H1 (cell line): Measurements from ENCODE around the gene TRAPPC12. TPM values are rescaled to one million over a fixed set of nuclear protein-coding genes. Genes with fewer than 3 reads are reported as not detected.

Experiments
- CEBPB ChIP-seq: IDR thresholded peaks from 2 replicates; pipeline ENCODE4 v1.6.1; 2012; ENCODE audit warnings: low read depth, low read length
- KDM5A ChIP-seq: fragments of 200-600 bp; IDR thresholded peaks from 2 replicates; pipeline ENCODE4 v1.7.1; 2012; ENCODE audit warnings: mild to moderate bottlenecking, low read length, inconsistent platforms, mixed read lengths
- POU5F1 ChIP-seq: IDR thresholded peaks from 2 replicates; pipeline ENCODE4 v1.6.1; 2011; ENCODE audit warnings: low read depth, mild to moderate bottlenecking, low read length, moderate library complexity
- RBBP5 ChIP-seq: IDR thresholded peaks from 2 replicates; pipeline ENCODE4 v1.7.1; 2012; ENCODE audit warnings: low read depth, mild to moderate bottlenecking, inconsistent platforms, low read length, moderate library complexity, borderline replicate concordance
- polyA plus RNA-seq, 7 experiments: library from polyadenylated mRNA; depleted of rRNA in 3 of 7; stranded (reverse) in 5 of 7; unstranded in 2 of 7; fragments of >200 nt in 5 of 7; fragments of 200-250 nt in 2 of 7; gene quantifications; 1 replicate in 5 of 7; 2 replicates in 1 of 7; 4 replicates in 1 of 7; pipeline versions ENCODE4 v1.2.1 to v1.2.3, GENCODE V29; 2011 to 2013; ENCODE audit warnings: missing spikeins in 2 of 7, mixed read lengths in 2 of 7
- total RNA-seq: library from RNA; stranded (reverse); fragmentation: NEBNext Ultra II Directional; extraction: Animal tissue kit (Norgen Biotek cat#: 25700); gene quantifications from 2 replicates; pipeline ENCODE4 v1.2.1, GENCODE V29; 2021
- TF ChIP-seq, protein P1 (sequence below): IDR thresholded peaks from 2 replicates; pipeline ENCODE4 v1.6.1; 2011; ENCODE audit warnings: low read depth, mild to moderate bottlenecking, low read length; ENCODE audit not compliant: insufficient read depth

The TRAPPC12 gene
- total and polyA plus RNA-seq, 2 of the 8 experiments (the other 6 are each of a cell fraction or from before 2014, with no cell fraction given), result 35.0 to 67.3 TPM

DNA sequence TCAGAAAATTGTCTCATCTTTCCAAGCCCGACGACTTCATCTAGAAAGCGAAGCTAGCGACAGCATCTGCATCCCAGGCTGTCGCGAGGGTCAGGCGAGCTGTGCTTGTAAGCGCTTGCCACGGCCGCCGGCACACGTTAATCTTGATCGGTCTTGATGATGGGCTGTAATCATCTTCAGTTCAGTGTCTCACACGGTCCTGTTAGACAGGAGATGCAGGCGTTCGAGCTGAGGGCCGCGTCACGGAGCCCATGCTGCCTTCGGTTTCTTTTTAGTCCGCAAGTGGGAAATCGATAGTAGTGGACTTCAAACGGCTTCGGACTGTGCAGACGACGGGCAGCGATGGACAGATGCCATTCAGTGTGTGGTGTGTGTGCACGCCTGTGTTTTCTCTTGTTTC lies 96.3 kb downstream of the TRAPPC12 start (continued):
- no peak for TF ChIP-seq POU5F1
- no peak for TF ChIP-seq CEBPB
- TF ChIP-seq RBBP5, result no peak
- no peak for TF ChIP-seq KDM5A
- TF ChIP-seq, protein P1, sequence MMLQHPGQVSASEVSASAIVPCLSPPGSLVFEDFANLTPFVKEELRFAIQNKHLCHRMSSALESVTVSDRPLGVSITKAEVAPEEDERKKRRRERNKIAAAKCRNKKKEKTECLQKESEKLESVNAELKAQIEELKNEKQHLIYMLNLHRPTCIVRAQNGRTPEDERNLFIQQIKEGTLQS, result no peak
